Colonic mucosa (tissue), 4 donors: ENCODE data around the gene PASK. TPM values are rescaled to one million over a fixed set of nuclear protein-coding genes. Genes with fewer than 3 reads are reported as not detected.

Experiments
- DNase-seq: peaks from one replicate; pipeline ENCODE4 v3.0.0-alpha.2; 2020
- H3K27ac ChIP-seq: fragments of 200-600 bp; one replicate; pipeline ENCODE4 v1.8.0; 2021
- H3K27me3 ChIP-seq: fragments of 200-600 bp; one replicate; pipeline ENCODE4 v1.8.0; 2021
- H3K36me3 ChIP-seq: fragments of 200-600 bp; one replicate; pipeline ENCODE4 v1.8.0; 2021
- H3K4me1 ChIP-seq: fragments of 200-600 bp; one replicate; pipeline ENCODE4 v1.8.0; 2021; ENCODE audit warnings: mild to moderate bottlenecking
- H3K4me3 ChIP-seq: fragments of 200-600 bp; one replicate; pipeline ENCODE4 v1.8.0; 2021
- H3K9ac ChIP-seq, 2 donors: one replicate each; pipeline ENCODE4 v1.7.0; 2013; ENCODE audit warnings: control low read depth in 2 of 2, low read depth in 2 of 2, low read length in 2 of 2
- H3K9me3 ChIP-seq: fragments of 200-600 bp; one replicate; pipeline ENCODE4 v1.8.0; 2021
- CTCF ChIP-seq: fragments of 200-600 bp; IDR thresholded peaks from one replicate; pipeline ENCODE4 v1.8.0; 2022; ENCODE audit warnings: antibody characterized with exemption, mild to moderate bottlenecking
- intact Hi-C: fragments of 100-400 bp; cut with DNase I; formaldehyde crosslinking; loops from one replicate; pipeline ENCODE4 v1.14.1; 2022
- total RNA-seq, 2 donors: library from RNA; stranded (reverse); fragmentation: NEBNext Ultra II Directional in 1 of 2; extraction: Animal tissue kit (Norgen Biotek cat#: 25700) in 1 of 2; gene quantifications; one replicate each; pipeline ENCODE4 v1.2.1, GENCODE V29; 2021
- donor health status: healthy.
- donor health status: DM: no; HTN: no; CAD: no.
- donor health status: DM: no; HTN: no; CAD: no.

PASK gene
- total RNA-seq, 2 donors from 2014 or later = 5.6 to 39.2 TPM

- Histone ChIP-seq H3K4me1 (peaks cover 9% of the 10 kb centered on the region), H3K27ac (no peak overlapping the region), H3K27me3 (no peaks in the 10 kb centered on the region), H3K9ac (no peak overlapping the region), H3K9me3 (no peaks in the 10 kb centered on the region), H3K36me3 (no peaks in the 10 kb centered on the region), H3K4me3 (no peak overlapping the region)
- intact Hi-C loops = no loop called here
- DNase-seq = no peak
- no peak for TF ChIP-seq CTCF
Measured at GRCh38 chr2:241147336-241147735, 1.9 kb downstream of the PASK start.

- no peaks in the 10 kb centered on the region for H3K27me3 ChIP-seq
- no peaks in the 10 kb centered on the region for H3K36me3 ChIP-seq
- intact Hi-C loops = no loop called here
- no peak for DNase-seq
- H3K9me3 ChIP-seq = no peaks in the 10 kb centered on the region
- no peak for TF ChIP-seq CTCF
- no peak overlapping the region for H3K9ac ChIP-seq
- H3K27ac ChIP-seq = no peak overlapping the region
- no peak overlapping the region for H3K4me3 ChIP-seq
- H3K4me1 ChIP-seq = peaks cover 7% of the 10 kb centered on the region
Measured at GRCh38 chr2:241146286-241146685, 3.0 kb downstream of the PASK start.

- DNase-seq = no peak
- no peak overlapping the region for H3K9ac ChIP-seq
- intact Hi-C loops = no loop called here
Measured at GRCh38 chr2:241142593-241142992, 6.7 kb downstream of the PASK start.

GRCh38 chr2:241142063-241142462 is 7.2 kb downstream of the PASK start:
- no peaks in the 10 kb centered on the region for H3K27me3 ChIP-seq
- no peak for TF ChIP-seq CTCF
- no peaks in the 10 kb centered on the region for H3K36me3 ChIP-seq
- DNase-seq = no peak
- H3K4me3 ChIP-seq = no peak overlapping the region
- no peaks in the 10 kb centered on the region for H3K4me1 ChIP-seq
- H3K9ac ChIP-seq = no peak overlapping the region
- intact Hi-C loops = no loop called here
- no peak overlapping the region for H3K27ac ChIP-seq
- H3K9me3 ChIP-seq = no peaks in the 10 kb centered on the region

More at GRCh38 chr2:241142593-241142992, 6.7 kb downstream of the PASK start:
- no peak for TF ChIP-seq CTCF
- Histone ChIP-seq H3K27ac (no peak overlapping the region), H3K4me1 (no peaks in the 10 kb centered on the region), H3K27me3 (no peaks in the 10 kb centered on the region), H3K9me3 (no peaks in the 10 kb centered on the region), H3K36me3 (no peaks in the 10 kb centered on the region), H3K4me3 (no peak overlapping the region)

GRCh38 chr2:241141214-241141770 is 8.0 kb downstream of the PASK start:
- no peak for TF ChIP-seq CTCF
- DNase-seq = no peak
- Histone ChIP-seq H3K4me3 (no peak overlapping the region), H3K36me3 (no peaks in the 10 kb centered on the region), H3K27me3 (no peaks in the 10 kb centered on the region), H3K9me3 (no peaks in the 10 kb centered on the region), H3K4me1 (no peaks in the 10 kb centered on the region), H3K9ac (no peak overlapping the region), H3K27ac (no peak overlapping the region)
- intact Hi-C loops = no loop called here
